ENCODE data around the gene ASPRV1.

The ASPRV1 gene

DNA sequence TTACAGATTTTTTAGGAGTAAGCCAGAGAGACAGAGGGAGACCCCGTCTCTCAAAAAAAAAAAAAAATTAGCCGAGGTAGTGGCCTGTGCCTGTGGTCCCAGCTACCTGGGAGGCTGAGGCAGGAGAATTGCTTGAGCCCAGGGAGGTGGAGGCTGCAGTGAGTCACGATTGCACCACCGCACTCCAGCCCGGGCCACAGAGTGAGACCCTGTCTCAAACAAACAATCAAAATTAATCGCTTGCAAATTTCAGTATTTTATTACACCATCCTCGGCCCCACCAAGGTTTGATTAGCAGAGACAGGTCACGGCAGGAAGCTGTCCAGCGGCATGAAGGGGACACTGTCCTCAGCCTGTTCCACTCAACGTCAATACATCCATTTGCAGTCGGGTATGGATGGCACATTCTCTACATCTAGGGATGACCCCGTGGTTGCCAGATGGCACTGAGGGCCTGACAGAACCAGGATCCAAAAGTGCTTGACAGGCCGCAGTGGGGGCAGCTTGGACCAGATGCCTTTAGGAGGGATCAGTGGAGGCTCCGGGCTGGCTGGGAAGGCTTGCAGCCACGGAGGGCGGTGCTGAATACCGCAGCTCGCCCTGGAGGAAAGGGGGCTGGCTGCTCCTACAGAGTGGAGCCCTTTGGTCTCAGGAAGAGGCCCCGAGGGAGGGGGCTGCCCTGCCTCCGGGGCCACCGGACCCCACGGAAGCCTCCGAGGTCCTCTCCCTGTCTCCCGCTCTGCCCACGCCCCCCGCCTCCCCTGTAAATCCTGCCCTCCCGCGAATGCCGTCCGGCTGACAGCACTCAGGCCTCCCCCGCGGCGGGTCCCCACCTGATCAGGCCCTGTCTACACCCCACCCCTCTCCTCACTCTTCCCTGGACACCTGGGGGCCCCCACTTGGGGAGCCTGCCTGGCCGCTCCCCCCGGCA lies 13.1 kb downstream of the ASPRV1 start:
- peaks cover 20% of the 10 kb centered on the region for H3K4me1 Mint-ChIP-seq
- TF ChIP-seq, protein P1, sequence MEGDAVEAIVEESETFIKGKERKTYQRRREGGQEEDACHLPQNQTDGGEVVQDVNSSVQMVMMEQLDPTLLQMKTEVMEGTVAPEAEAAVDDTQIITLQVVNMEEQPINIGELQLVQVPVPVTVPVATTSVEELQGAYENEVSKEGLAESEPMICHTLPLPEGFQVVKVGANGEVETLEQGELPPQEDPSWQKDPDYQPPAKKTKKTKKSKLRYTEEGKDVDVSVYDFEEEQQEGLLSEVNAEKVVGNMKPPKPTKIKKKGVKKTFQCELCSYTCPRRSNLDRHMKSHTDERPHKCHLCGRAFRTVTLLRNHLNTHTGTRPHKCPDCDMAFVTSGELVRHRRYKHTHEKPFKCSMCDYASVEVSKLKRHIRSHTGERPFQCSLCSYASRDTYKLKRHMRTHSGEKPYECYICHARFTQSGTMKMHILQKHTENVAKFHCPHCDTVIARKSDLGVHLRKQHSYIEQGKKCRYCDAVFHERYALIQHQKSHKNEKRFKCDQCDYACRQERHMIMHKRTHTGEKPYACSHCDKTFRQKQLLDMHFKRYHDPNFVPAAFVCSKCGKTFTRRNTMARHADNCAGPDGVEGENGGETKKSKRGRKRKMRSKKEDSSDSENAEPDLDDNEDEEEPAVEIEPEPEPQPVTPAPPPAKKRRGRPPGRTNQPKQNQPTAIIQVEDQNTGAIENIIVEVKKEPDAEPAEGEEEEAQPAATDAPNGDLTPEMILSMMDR (IDR thresholded peaks at IDR 0.05): no peak
- H3K36me3 Mint-ChIP-seq (ENCODE audit: low read depth): peaks cover 1% of the 10 kb centered on the region
- H3K4me3 Mint-ChIP-seq: no peak overlapping the region
- peaks cover 4% of the 10 kb centered on the region for H3K27me3 Mint-ChIP-seq (ENCODE audit: low read depth, poor library complexity)
- no peaks in the 10 kb centered on the region for H3K9me3 Mint-ChIP-seq
- no peak overlapping the region for H3K27ac Mint-ChIP-seq
- peak; percentile 18 for DNase-seq

DNA sequence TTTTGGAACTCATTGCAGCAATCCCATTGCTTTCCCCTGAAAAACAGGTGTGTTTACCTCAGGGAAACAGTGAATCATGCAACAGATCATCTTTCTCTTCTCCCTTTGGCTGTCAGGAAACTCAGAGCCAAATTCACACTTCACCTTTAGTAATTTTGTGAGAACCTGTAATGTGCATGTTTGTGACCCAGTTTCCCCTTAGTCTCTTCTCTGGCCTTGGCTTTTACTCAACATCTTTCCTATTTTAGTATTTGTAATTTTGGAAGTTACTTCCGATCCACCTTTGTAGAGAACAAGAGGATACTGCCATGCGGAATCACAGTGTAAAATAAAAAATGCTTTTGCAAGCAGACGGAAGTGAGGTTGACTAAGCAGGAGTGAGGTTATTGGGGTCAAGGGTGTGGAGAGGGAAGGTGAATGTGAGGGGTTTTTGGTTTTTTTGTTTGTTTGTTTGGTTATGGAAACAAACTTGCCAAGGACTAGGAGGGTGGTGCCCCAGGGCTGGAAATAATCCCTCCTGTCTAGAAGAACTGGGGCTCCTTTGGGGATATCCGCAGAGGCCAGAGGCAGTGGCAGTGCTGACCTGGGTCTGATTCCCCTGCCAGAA lies 14.0 kb downstream of the ASPRV1 start:
- Mint-ChIP-seq H3K36me3 (ENCODE audit: low read depth) (peaks cover 5% of the 10 kb centered on the region), H3K27ac (no peak overlapping the region), H3K4me3 (no peak overlapping the region), H3K4me1 (peaks cover 20% of the 10 kb centered on the region), H3K9me3 (no peaks in the 10 kb centered on the region), H3K27me3 (ENCODE audit: low read depth, poor library complexity) (peaks cover 4% of the 10 kb centered on the region)
- TF ChIP-seq, protein P1 (IDR thresholded peaks at IDR 0.05): no peak
- no peak for DNase-seq

DNA sequence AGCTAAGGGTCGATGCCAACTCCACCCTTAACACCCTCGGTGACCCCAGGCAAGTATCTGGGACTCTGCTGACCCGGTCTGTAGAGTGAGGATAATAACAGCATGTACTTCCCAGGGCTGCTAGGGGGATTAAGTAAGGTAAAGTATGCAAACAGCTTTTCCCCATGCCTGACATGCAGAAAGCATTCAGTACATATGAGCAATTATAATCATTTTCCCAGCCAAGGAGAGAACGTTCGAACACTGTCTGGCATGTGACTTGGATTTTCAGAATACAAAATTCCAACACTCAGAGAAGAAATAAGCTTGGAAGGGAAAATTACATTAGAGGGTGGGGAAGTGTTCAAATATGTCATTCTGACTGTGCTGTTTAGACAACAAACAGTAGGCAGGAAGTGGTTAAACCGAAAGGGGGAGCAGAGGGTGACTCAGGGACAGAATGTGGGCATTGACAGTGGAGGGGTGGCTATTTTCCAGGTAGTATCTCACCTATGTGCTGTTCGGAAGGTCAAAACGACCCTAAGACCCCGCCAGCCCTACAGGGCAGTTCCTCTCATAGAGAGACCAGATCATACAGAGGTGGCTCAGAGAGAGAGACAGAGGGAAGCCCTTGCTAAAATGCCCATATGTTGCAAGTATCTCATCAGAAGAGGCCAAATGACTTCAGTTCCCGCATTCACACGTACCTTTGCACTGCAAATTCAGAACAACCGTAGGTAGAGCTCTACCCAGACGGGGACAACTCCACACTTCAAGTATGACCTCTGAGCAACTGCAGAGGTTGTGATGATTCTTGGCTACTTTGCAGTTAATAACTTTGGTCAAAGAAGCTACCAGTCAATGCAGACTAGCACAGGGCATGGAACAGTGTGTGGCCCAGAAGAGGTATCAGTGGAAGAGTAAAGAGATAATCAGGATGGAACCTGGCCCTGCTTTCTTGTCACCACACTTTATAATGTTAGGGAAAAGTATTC lies 14.8 kb downstream of the ASPRV1 start:
- DNase-seq: no peak
- Mint-ChIP-seq H3K36me3 (ENCODE audit: low read depth) (peaks cover 5% of the 10 kb centered on the region), H3K4me3 (no peak overlapping the region), H3K27me3 (ENCODE audit: low read depth, poor library complexity) (peaks cover 4% of the 10 kb centered on the region), H3K4me1 (peaks cover 20% of the 10 kb centered on the region), H3K9me3 (no peaks in the 10 kb centered on the region), H3K27ac (no peak overlapping the region)
- TF ChIP-seq, protein P1 (IDR thresholded peaks at IDR 0.05): no peak

DNA sequence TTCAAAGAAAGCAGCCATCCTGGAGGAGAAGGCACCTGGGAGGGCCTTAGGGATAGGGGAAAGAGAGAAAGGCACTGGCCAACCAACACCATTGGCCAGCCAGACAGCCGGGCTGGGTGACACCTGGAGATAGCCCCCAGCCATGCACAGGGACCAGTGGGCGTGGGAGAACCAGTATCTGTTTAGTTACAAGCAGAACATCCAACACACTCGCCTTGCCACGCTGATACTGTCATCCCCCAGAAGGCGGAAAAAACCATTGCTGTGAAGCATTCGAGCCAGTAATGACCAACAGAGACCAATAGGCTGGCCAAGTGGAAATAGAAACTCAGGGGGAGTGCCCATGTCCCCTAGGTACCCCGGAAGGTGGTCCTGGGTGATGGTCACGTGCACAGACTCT lies 15.5 kb downstream of the ASPRV1 start:
- Mint-ChIP-seq H3K9me3 (no peaks in the 10 kb centered on the region), H3K4me3 (no peak overlapping the region), H3K27ac (no peak overlapping the region), H3K4me1 (peaks cover 20% of the 10 kb centered on the region), H3K27me3 (ENCODE audit: low read depth, poor library complexity) (peaks cover 4% of the 10 kb centered on the region), H3K36me3 (ENCODE audit: low read depth) (peaks cover 5% of the 10 kb centered on the region)
- no peak for DNase-seq
- TF ChIP-seq, protein P1 (IDR thresholded peaks at IDR 0.05): no peak

DNA sequence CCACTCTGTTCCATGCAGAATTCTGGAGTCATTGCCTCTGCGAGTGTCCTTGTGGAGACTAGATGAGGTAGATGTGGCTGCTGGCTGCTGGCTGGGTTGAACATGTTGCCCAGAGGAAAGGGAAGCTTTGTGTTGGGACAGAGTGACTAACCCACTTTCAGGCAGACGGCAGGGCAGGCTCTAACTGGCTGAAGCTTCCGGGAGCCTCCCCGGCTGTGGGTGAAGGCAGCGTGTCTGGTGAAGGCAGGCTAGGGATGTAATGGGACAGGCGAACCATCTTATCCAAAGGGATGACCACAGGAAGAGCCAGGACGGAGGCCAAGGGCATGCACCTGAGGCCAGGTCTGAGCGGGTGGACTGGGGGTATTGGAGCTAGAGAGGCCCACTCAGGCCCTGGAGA lies 16.0 kb downstream of the ASPRV1 start:
- TF ChIP-seq, protein P1 (IDR thresholded peaks at IDR 0.05): no peak

More for the DNA sequence above, 16.0 kb downstream of the ASPRV1 start:
- DNase-seq: no peak
- Mint-ChIP-seq H3K27me3 (ENCODE audit: low read depth, poor library complexity) (peaks cover 3% of the 10 kb centered on the region), H3K27ac (no peak overlapping the region), H3K36me3 (ENCODE audit: low read depth) (peaks cover 9% of the 10 kb centered on the region), H3K9me3 (no peaks in the 10 kb centered on the region), H3K4me3 (no peak overlapping the region), H3K4me1 (peaks cover 25% of the 10 kb centered on the region)

All from nephron progenitor cell (in vitro differentiated cells).